Measurements from ENCODE around the gene MARS1. TPM values are rescaled to one million over a fixed set of nuclear protein-coding genes. Genes with fewer than 3 reads are reported as not detected.

The MARS1 gene
- total RNA-seq, 1 donor from 2014 or later, result 257 TPM

DNA sequence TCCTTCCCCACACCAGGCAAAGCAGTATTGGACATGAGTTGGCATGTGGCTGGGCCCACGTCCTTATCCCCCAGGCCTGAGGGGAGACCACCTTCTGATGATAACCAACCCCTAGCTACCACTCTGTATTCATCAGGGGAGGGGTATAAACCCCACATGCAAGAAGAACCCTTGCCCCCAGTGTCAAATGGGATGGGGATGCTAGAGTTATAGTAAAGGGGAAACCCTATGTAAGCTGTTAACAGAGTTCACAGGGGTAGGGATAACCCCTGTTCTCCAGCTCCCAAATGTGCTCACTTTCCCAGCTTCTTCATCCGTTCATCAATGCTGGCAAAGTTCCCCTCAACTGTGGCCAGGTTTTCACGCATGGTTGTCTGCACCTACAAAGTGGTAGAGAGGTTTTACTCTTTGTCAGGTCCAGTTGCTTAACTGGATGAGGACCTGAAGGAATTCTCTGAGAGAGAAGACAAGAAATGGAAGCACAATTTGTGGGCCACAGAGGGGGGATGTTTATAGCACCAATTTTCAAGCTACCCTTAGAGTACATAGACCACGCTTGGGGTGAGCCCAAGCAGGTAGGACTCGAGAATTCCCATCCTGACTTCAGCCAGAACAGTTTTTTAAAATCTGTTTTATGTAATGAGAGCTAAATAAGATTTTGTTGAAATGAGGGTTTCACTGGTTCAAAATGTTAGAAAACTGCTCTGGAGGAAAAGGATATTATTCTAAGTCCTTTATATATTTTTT lies 42.7 kb downstream of the MARS1 start:
- no peaks in the 10 kb centered on the region for H3K27me3 Mint-ChIP-seq (ENCODE audit: low read depth)
- peaks cover 11% of the 10 kb centered on the region for H3K36me3 Mint-ChIP-seq (ENCODE audit: low read depth)
- H3K4me3 Mint-ChIP-seq, result no peak overlapping the region
- no peak for TF ChIP-seq CTCF (conservative IDR thresholded peaks at IDR 0.05)
- DNase-seq (ENCODE audit: low read depth, low spot score), result no peak
- H3K27ac Mint-ChIP-seq (ENCODE audit: unreplicated experiment), result no peak overlapping the region
- H3K9me3 Mint-ChIP-seq, result no peaks in the 10 kb centered on the region
- no peaks in the 10 kb centered on the region for H3K4me1 Mint-ChIP-seq

DNA sequence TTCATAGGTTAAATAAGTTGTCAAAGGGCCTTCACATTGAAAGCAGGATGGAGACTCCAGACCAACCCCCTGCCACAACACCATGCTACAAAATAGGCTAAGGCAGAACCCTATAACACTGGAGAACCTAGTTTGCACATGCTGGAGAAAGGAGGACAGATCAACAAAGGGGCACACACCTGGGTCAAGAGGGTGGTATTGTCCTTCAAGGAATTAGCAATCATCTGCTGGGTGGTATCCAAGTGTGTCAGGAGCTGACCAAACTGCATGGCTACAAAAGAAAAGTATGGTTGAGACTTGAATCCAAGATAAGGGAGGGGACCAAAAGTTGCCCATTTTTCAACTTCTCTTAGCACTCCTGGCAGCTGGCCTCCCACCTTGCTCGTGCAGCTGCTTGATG lies 44.0 kb downstream of the MARS1 start:
- no peaks in the 10 kb centered on the region for H3K9me3 Mint-ChIP-seq
- H3K4me3 Mint-ChIP-seq, result peak overlapping the region; percentile 6
- peaks cover 12% of the 10 kb centered on the region for H3K36me3 Mint-ChIP-seq (ENCODE audit: low read depth)
- no peaks in the 10 kb centered on the region for H3K4me1 Mint-ChIP-seq
- H3K27me3 Mint-ChIP-seq (ENCODE audit: low read depth), result no peaks in the 10 kb centered on the region
- no peak for TF ChIP-seq CTCF (conservative IDR thresholded peaks at IDR 0.05)
- H3K27ac Mint-ChIP-seq (ENCODE audit: unreplicated experiment), result no peak overlapping the region
- no peak for DNase-seq (ENCODE audit: low read depth, low spot score)

DNA sequence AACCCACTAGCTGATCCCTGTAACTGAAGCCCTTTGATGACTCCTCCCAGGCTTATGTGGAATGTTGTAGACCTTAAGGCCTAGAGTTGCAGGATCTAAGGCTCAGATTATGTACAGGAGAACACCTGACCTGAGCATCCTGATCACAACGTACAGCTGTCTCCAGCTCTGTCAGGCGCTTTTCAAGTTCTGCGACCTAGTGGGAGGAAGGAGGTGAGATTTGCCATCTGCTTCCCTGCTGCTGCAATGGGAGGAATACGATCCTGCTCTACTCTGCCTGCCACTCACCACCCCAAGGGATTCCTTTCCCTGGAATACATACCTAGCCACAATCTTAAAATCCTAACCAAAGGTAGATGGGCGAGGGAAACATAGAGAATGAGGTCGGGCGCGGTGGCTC lies 45.2 kb downstream of the MARS1 start:
- Mint-ChIP-seq H3K4me3 (no peak overlapping the region), H3K36me3 (ENCODE audit: low read depth) (peaks cover 12% of the 10 kb centered on the region), H3K27me3 (ENCODE audit: low read depth) (no peaks in the 10 kb centered on the region), H3K9me3 (no peaks in the 10 kb centered on the region), H3K27ac (ENCODE audit: unreplicated experiment) (no peak overlapping the region), H3K4me1 (no peaks in the 10 kb centered on the region)
- no peak for TF ChIP-seq CTCF (conservative IDR thresholded peaks at IDR 0.05)
- DNase-seq (ENCODE audit: low read depth, low spot score), result no peak

DNA sequence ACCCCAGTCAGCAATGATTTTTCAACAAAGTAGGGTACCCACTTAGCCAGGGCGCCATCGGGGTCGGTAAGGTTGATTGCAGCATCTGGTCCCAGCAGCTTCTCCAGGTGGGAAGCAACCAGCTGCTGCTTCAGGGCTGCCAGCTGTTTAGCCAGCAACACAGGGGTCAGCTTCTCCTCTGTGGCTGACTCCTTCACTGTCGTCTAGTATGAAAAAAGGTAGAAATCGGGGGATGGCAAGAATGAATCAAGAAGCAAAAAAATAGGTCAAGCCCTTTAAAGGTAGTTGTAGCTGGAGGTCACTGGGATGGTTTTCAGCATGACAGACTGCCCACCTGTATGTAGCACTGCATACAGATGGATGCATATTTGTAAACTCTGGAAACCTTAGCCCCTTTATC lies 46.4 kb downstream of the MARS1 start:
- H3K36me3 Mint-ChIP-seq (ENCODE audit: low read depth), result peaks cover 16% of the 10 kb centered on the region
- H3K4me3 Mint-ChIP-seq, result no peak overlapping the region
- H3K27me3 Mint-ChIP-seq (ENCODE audit: low read depth), result no peaks in the 10 kb centered on the region
- no peak for TF ChIP-seq CTCF (conservative IDR thresholded peaks at IDR 0.05)
- no peaks in the 10 kb centered on the region for H3K4me1 Mint-ChIP-seq
- no peak for DNase-seq (ENCODE audit: low read depth, low spot score)
- no peaks in the 10 kb centered on the region for H3K9me3 Mint-ChIP-seq
- no peak overlapping the region for H3K27ac Mint-ChIP-seq (ENCODE audit: unreplicated experiment)

DNA sequence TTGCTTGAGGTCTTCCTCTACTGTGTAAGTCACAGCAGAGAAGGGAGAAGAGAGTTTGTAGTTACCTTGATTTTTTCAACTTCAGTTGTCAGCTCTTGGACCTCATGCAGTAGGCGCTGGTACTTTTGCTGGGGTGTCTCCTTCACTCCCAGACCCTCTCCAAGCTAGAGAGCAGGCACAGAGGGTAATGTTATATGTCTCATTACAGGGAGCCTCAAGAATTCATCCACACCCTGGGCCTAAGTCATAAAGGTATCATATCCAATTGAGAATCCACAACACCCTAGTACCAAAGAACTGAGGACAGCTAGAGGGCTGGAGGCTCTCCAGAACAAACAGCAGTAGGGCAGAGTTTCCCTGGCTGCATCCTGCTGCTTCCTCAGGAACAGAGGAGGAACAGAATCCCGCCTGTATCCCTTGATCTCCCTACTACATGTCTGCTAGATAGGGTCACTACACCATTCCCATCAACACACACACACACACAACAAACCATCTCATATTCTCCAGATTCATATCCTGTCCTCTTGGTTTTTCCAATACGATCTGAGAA lies 47.2 kb downstream of the MARS1 start:
- no peaks in the 10 kb centered on the region for H3K27me3 Mint-ChIP-seq (ENCODE audit: low read depth)
- no peak overlapping the region for H3K4me3 Mint-ChIP-seq
- no peak for DNase-seq (ENCODE audit: low read depth, low spot score)
- H3K4me1 Mint-ChIP-seq, result no peaks in the 10 kb centered on the region
- no peak for TF ChIP-seq CTCF (conservative IDR thresholded peaks at IDR 0.05)
- peaks cover 13% of the 10 kb centered on the region for H3K36me3 Mint-ChIP-seq (ENCODE audit: low read depth)
- H3K27ac Mint-ChIP-seq (ENCODE audit: unreplicated experiment), result no peak overlapping the region
- H3K9me3 Mint-ChIP-seq, result no peaks in the 10 kb centered on the region

All from neural crest cell (in vitro differentiated cells).